ENCODE data around the gene CER1.

The CER1 gene

DNA sequence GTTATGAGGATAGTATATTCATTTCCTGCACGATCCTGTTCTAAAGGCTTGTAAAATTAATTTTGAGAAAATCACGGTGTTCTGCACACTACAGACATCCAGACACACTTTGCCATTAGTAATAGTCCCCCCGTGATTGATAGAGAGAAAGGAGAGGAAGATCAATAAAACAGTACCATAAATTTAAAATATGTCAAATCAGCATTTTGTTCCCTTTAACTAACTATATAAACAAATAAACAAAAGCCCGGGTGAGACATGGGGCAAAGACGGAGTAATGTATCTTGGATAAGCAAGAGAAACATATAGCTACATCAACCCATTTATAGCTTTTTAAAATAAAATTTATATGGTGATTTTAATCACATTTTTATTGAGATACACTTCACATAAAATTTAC, 10.6 kb upstream of the CER1 start:
- DNase-seq, result no peak
- TF ChIP-seq, protein P1, sequence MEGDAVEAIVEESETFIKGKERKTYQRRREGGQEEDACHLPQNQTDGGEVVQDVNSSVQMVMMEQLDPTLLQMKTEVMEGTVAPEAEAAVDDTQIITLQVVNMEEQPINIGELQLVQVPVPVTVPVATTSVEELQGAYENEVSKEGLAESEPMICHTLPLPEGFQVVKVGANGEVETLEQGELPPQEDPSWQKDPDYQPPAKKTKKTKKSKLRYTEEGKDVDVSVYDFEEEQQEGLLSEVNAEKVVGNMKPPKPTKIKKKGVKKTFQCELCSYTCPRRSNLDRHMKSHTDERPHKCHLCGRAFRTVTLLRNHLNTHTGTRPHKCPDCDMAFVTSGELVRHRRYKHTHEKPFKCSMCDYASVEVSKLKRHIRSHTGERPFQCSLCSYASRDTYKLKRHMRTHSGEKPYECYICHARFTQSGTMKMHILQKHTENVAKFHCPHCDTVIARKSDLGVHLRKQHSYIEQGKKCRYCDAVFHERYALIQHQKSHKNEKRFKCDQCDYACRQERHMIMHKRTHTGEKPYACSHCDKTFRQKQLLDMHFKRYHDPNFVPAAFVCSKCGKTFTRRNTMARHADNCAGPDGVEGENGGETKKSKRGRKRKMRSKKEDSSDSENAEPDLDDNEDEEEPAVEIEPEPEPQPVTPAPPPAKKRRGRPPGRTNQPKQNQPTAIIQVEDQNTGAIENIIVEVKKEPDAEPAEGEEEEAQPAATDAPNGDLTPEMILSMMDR (IDR thresholded peaks at IDR 0.05; ENCODE audit: low read depth, low read length), result no peak
- Histone ChIP-seq H3K4me3 (ENCODE audit: low read depth, low read length) (no peak overlapping the region), H3K9me3 (ENCODE audit: severe bottlenecking) (no peaks in the 10 kb centered on the region), H3K36me3 (no peaks in the 10 kb centered on the region), H3K27ac (no peak overlapping the region), H3K27me3 (ENCODE audit: insufficient read depth, low read depth, severe bottlenecking) (no peaks in the 10 kb centered on the region)

DNA sequence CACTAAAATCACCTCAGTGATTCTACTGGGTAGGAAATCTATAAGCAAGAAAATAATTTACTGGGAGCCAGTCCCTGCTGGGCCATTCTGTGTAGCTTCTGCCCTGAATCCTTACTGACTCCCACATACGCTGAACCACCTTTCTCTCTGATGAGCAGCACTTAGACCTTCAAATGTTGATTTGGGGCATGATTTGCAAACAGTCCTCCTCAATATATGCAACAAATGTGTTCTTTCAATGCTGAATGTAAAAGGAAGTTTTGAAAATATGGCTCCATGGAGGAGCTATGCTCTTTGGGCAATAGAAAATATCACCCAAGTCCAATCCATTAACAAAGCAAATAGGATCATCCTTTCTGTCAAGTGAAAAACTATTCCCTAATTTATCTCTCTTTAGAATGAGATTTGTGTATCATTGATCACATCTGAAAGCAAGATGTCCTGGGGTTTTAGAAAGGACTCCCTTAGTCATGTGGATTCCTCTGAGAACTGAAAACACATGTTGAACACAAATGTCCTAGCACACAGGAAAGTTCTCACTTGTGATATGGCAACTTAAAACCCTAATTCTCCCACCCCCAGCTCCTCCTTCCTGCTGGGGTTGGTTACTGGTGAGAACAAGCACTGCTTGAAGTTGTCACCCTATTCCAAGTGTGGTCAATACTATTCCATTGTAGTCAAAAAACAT, 8.9 kb upstream of the CER1 start:
- no peaks in the 10 kb centered on the region for H3K9me3 ChIP-seq (ENCODE audit: severe bottlenecking)
- no peak overlapping the region for H3K4me3 ChIP-seq (ENCODE audit: low read depth, low read length)
- no peak overlapping the region for H3K27ac ChIP-seq
- DNase-seq, result no peak
- no peaks in the 10 kb centered on the region for H3K36me3 ChIP-seq
- TF ChIP-seq, protein P1 (IDR thresholded peaks at IDR 0.05; ENCODE audit: low read depth, low read length), result no peak
- H3K27me3 ChIP-seq (ENCODE audit: insufficient read depth, low read depth, severe bottlenecking), result no peaks in the 10 kb centered on the region

DNA sequence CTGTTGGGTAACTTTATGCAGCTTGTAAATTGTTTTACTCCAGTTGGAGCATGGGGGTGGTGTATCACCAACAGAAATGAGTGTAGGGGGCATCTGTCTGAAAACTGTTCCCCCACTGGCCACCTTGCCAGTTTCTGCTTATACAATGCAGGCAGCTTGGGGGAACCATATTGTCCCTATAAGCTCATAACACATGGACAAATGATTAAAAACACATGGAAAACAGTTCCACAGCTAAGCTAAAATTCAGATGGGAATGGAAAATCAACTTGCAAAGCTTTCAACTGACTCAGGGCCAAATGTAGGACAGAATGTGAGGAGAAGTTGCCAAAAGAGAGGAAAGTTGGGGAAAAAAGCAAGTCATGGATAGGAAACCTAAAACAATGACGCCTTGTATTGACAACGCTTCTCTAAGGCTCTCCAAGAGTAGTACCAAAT, 7.9 kb upstream of the CER1 start:
- no peak for DNase-seq
- no peak overlapping the region for H3K4me3 ChIP-seq (ENCODE audit: low read depth, low read length)

DNA sequence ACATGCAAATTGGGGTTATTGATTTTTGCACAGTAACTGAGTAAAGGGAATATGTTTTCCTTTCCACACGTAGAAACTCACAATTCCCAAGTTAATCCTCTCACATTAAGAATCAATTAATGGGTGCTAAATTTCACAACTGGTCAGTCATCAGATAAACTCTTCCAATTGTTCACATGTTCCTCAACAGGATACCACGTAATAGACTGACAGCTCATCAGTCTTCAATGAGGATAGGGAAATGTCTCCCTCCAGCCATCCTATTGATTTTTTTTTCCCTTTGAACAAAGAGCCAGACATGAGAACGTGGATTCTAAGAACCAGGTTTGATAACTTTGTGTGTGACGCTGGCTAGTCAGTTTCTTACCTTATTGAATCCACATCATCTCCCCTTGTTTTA, 768 bp upstream of the CER1 start:
- no peak for DNase-seq
- Histone ChIP-seq H3K36me3 (no peaks in the 10 kb centered on the region), H3K9me3 (ENCODE audit: severe bottlenecking) (no peaks in the 10 kb centered on the region), H3K27ac (no peak overlapping the region), H3K27me3 (ENCODE audit: insufficient read depth, low read depth, severe bottlenecking) (no peaks in the 10 kb centered on the region), H3K4me3 (ENCODE audit: low read depth, low read length) (no peak overlapping the region)
- TF ChIP-seq, protein P1 (IDR thresholded peaks at IDR 0.05; ENCODE audit: low read depth, low read length), result no peak

More for the DNA sequence above, 7.9 kb upstream of the CER1 start:
- Histone ChIP-seq H3K9me3 (ENCODE audit: severe bottlenecking) (no peaks in the 10 kb centered on the region), H3K36me3 (no peaks in the 10 kb centered on the region), H3K27me3 (ENCODE audit: insufficient read depth, low read depth, severe bottlenecking) (no peaks in the 10 kb centered on the region), H3K27ac (no peak overlapping the region)
- TF ChIP-seq, protein P1 (IDR thresholded peaks at IDR 0.05; ENCODE audit: low read depth, low read length), result no peak

DNA sequence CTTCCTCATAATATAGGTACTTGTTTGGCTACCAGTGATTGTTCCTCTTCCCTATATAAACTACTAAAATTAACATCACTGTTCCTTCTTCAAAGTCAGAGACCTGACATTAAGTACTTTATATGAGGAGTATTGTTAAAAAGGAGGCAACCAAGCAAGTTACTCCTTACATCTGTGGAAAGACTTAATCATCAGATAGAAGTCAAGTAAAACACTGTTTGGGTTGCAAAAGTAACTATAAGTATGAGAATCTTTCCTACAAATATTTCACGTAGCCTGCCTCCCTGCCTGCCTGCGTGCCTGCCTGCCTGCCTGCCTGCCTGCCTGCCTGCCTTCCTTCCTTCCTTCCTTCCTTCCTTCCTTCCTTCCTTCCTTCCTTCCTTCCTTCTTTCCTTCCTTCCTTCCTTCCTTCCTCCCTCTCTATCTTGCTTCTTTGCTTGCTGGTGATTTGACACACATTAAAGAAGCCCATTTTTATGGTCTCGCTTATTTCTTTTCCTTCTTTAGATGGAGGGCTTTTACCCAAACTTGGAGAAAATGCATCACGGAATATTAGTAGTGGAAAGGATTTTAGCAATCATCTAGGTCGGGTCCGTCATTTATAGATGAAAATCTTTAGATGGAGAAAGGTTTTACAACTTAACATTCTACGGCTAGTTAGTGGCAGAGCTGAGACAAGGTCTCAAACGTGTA, 3.2 kb downstream of the CER1 start:
- no peaks in the 10 kb centered on the region for H3K36me3 ChIP-seq
- DNase-seq, result no peak
- H3K27me3 ChIP-seq (ENCODE audit: insufficient read depth, low read depth, severe bottlenecking), result no peaks in the 10 kb centered on the region
- H3K4me3 ChIP-seq (ENCODE audit: low read depth, low read length), result no peak overlapping the region
- no peak overlapping the region for H3K27ac ChIP-seq
- no peaks in the 10 kb centered on the region for H3K9me3 ChIP-seq (ENCODE audit: severe bottlenecking)
- TF ChIP-seq, protein P1 (IDR thresholded peaks at IDR 0.05; ENCODE audit: low read depth, low read length), result no peak
